GM18951 (cell line): ENCODE data around the gene HOXB8.

Source experiments
- POLR2A ChIP-seq: IDR thresholded peaks from 4 replicates; pipeline ENCODE4 v1.6.1; 2011; ENCODE audit warnings: mild to moderate bottlenecking; ENCODE audit not compliant: insufficient read length, insufficient read depth; ENCODE audit errors: extremely low read depth
- in situ Hi-C: fragments of 300-500 bp; cut with MboI; formaldehyde crosslinking; loops from one replicate; pipeline ENCODE4 v1.12.0; 2022; ENCODE audit warnings: low sequenced_read_pairs, mixed read lengths, inconsistent platforms; ENCODE audit not compliant: unreplicated experiment

Gene HOXB8

DNA sequence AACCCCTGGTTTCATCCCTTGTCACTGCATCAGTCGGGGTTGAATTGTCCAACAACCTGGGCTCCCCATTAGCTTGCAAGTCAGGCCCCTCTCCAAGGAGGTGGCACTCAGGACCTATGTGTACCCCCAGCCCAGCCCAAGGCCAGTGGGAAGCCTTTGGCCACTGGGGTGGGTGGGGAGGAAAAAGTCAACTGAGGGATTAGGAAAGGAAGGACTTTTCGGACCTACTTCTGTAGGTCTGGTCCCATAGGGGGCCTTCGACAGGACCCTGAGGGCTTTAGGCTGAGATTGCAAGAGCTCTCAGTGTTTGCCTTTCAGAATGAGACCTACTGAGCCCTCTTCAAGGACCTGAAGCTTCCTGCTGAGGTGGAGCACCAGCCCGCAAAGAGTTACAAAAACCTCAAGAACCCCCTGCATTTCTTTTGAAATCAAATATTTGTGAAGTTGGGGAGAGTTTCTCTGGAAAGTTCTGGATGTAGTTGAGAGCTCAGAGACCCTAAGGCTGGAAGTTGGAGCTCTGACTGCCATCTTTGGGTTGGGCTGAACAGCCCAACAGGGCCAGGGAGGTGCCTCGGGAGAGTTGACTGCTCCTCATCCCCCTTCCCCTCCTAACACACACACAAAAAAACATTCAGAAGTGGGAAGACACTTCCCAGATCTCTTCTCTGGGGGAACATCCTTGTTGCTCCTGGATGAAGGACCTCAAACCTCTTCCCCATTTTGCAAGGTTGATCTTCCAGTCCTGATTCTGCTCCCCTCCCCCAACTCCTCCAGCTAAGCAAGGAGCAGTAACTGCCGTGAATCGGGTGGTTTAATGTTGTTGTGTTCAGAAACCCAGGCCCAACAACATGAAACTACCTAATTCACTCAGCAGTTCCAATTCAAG, 16.8 kb upstream of the HOXB8 start:
- in situ Hi-C loops, result no loop called here
- TF ChIP-seq POLR2A, result no peak

DNA sequence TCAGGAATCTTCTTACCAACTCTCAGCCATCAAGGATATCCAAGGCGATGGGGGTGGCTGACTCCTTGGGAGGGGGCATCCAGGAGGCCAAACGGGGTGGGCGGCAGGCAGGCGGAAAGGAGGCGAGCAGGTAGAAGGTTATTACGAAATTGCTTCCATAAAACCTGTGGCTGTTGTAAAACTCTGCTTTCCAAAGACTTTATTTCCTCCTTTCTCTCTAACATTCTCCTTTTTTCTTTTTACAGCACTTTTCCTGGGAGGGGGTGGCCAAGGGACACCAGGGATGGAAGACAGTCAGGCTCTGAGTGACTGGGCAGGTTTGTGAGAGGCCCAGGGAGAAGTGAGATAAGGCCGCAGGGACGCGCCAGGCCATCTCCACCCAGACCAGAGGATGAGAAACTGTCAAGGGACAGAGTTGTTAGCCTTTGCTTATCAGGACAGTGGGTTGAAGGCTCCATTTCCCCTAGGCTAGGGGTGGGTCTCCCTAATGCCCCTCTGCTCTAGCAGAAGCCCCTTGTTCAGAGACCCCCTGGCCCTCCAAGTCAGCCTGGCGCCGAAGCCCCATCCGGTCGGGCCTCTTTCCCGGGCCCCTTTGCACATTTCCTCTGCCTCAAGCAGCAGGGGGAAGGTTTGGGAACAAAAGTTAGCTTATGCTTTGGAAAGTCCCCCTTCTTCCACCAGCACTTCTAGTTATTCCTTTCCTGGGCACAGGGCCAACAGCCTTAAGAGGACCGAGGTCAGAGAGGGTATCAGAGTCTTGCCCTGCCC, 16.0 kb upstream of the HOXB8 start:
- no peak for TF ChIP-seq POLR2A
- in situ Hi-C loops, result no loop called here

DNA sequence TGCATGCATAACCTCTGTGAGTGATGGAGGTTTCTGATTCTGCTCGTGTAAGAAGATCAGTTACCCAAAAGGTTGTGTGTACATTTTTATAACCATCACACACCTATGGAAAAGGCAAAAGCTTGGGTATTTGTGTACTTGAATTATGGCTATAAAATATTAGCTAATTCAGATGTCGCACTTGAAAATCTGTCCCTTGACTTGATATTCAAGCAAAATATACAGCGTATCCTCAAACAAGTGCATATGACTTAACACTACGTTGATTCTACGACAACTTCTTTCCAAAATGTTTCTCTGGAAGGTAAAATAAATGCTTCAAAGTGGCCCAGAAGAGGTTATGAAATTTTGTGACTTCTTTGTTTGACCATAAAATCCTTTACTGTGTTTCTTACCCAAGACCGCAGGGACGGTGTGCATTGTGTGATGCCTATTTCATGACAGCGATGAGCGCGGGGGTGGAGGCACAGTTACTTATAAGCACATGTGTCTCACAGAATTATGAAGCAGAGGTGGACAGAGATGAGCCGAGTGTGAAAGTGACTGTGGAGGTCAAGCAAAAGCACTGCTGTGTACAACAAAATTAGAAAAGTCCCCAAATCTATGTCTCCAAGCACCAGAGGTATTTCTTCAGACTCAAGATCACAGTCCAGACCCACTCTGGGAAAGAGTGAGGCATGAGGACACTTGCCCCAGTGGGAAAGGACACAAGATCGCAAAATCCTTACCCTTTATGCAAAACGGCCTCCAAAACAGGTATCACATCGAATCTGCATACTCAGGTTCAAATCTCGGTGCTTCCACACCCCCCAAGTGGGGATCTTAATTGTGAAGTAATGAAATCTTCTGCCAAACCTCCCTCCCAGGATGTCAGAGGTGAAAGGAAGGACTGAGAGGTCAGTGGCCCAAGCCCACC, 15.2 kb upstream of the HOXB8 start:
- TF ChIP-seq POLR2A, result no peak
- in situ Hi-C loops, result no loop called here

DNA sequence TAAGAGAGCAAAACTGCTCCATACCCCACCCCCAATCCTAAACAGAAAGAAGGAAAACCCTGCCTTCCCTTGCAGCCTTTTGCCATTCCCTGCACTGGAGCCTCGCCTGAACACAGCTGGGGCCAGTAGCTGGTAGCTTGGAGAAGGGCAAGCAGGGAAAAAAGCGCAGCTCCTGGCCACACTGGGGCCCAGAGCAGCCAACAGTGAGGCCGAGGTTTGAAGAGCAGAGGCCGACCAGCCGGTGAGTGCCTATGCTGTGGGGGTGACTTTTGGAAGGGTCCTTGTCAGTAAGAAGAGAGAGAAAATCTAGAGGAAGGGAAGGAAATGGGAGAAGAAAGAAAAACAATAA, 14.3 kb upstream of the HOXB8 start:
- in situ Hi-C loops, result no loop called here

DNA sequence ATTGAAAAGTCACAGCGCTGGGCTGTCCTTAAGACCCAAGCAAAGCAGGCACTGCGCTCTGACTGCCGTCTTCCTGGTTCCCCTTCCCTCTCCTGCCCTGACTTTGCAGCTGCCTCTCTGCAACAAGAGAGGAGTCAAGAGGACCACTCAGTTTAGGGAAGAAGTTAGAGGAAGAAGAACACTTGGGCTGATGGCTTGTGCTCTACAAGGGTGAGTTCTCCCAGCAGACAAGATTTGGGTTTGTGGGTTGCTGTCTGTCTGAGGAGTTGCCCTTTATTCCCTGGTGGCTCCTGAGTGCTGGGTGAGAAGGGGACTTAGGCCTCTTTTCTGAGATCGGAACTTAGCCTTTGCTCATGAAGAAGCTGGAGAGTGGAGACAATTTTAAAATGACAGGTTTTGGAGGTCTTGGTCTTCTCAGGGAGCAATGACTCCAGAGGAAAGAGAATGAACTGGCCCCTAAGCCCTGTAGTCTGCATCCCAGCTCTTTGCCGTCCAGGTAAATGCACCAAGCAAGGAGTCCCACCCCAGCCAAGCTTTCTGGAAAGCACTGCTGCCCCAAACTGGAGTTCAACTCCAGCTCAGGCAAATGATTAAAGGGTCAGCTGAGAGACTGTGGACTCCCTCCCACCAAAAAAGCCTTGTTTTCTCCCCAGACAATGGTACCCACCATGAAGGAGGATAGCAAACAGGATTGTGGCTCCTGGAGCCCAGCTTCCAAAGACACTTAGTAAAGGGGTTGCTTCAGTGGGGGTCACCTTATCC, 13.7 kb upstream of the HOXB8 start:
- in situ Hi-C loops, result no loop called here
- TF ChIP-seq POLR2A, result no peak

More for the DNA sequence above, 14.3 kb upstream of the HOXB8 start:
- TF ChIP-seq POLR2A, result no peak

DNA sequence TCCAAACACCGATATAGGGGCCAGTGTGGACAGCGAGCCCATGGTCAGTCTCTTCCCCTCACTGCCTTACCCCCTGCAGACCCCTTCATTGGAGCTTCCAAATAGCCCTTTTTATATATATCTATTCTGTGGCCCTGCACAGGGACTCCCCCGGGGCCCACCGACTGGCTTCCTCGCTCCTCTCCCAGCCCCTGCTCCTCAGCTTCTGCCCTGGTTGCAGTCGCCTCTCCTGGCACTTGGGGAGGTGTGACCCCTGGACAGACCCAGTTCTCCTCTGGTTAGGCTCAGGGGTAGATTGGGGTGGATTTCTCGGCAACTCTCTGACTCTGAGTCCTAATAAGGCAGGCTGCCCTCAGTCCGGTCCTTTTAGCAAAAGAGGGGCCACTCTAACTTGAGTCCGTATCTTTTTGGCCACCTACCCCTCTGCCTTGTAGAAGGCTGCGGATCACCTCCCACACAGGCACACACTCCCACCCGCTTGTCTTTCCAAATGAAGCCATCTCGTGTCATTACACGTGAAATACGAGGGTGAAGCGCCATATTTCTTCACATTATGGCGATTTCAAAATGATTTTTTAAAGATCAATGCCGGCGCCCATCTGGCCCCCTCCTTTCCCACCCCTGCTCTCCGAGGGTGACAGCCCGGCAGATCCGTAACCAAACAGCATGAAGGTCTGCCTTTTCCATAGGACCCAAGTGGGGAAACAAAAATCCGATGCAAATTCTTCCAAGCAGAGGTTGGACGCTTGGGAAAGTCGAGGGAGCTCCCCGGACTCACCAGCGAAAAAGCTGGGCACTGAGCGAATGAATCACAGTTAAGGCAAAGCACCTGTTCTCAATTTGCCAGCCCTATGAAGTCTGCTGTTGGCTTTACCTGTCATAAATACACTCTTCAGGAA, 12.8 kb upstream of the HOXB8 start:
- in situ Hi-C loops, result no loop called here
- no peak for TF ChIP-seq POLR2A

DNA sequence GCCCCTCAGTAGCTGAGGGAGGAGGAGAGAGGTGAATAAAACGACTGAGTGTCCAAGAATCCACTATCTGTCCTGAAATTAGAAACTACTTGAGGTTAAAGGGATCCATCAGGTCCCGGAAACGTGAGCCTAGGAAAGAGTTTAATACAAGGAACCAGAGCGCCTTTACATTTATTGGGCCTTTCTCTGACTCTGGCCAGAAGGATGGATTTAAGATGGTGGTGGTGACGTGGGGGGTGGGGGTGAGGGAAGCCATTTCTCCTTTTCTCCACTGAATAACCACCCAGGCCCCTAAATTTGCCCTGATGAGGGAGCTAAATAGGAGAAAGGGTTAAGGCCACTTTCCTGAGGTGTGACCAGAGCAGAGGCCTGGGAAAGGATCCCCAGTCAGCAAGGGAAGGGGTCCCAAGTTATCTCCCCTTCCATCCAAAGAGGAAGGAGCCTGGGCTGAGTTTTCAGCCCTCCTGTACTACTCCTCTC, 12.1 kb upstream of the HOXB8 start:
- TF ChIP-seq POLR2A, result no peak
- in situ Hi-C loops, result no loop called here

DNA sequence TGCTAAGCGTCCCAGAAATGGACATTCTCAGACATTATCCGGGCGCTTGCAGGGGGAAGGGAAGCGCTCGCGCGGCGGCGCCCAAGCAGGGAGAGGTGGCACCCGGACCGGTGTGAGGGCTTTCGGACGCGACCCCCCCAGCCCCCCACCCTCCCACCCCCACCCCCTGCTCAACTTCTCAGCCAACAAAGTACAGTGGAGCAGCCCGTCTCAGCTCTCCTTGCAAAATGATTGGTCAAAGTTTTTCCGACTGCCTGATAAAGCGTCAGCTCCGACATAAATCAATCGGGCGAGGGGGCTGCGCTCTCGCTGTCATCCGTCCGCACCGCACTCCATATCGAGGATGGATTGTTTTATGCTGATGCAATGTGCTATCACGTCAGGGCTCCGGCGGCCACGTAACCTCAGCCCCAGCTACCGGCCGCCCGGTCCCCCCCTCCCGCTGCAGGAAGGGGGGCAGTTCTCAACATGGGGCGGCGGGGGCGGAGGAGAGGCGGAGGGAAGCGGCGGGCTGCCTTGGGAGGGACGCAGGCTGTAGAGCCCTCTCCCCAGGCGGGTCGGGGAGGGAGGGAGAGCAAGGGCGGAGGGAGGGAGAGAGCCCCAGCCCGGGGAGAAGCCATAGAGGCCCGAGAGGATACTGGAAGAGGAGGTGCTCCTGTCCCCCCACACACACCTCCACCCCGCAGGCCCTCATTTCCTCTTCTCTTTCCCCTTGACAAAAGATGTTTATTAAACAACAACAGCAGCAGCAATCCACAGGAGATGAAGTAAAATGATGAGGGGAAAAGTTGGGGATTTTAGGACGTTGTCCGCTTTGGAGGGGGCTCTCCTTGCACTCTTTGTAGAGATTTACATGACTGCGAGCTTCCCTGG, 11.4 kb upstream of the HOXB8 start, which contains the start of gene HOXB9:
TSS of gene HOXB9 (minus strand) at position 114 of the 873 bp plus-strand sequence. CDS start at position 25, 89 bp downstream.
- TF ChIP-seq POLR2A, result no peak
- in situ Hi-C loops, result no loop called here

DNA sequence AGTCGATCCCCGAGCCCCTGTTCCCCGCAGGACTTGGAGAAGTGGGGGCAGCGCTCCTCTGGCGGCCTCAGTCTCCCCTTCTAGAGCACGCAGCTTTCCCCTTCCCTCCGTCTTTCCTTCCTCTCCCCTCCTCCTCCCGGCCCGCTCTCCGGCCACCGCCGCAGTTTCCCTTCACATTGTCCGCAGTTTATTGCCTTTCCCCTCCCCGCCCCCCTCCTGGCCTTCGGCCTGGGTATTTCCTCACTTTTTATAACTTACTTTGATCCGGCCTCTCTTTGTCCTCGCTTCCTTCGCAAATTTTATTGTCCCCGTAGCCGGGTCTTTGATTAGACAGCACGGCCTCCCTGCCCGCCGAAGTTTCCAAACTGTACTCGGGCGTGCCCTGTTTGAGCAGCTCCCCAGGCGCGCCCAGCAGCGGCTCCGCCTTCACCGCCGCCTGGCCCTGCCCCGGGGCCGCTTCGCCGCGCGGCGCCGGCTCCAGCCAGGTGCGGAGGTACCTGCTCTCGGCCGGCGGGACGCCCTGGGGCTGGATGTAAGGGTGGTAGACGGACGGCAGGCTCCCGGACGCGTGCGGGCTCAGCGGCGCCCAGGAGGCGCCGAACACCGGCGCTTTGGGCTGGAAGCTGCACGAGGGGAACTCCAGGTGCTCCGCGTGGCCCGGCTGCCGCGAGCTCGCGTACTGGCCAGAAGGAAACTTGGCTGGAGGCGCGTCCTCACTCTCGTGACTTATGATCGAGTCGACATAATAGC, 10.6 kb upstream of the HOXB8 start:
- no peak for TF ChIP-seq POLR2A
- in situ Hi-C loops, result no loop called here
